NCI-H1694 (cell line): ENCODE results near the gene FMNL2.

ENCODE experiments used
- DNase-seq: peaks from one replicate; lab custom pipeline; 2025; lab: John Stamatoyannopoulos, UW

The FMNL2 gene

DNA sequence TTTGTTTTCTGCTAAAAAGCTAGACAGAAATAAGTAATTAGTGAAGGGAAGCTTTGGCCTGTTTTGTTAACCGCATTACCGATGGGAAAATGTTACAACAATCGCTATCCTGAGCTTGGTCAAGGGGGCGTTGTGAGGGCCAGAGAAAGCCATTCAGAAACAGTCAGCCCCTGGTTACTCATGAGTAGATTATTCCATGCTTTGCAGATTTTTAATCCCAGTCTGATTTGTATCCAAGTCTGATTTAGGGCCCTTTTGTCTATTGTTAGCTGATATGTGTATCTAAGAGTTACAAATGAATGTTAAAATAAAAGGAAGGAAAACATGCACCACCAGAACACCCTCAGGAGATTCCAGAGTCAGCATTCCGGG, 283.2 kb downstream of the FMNL2 start:
- DNase-seq: no peak

DNA sequence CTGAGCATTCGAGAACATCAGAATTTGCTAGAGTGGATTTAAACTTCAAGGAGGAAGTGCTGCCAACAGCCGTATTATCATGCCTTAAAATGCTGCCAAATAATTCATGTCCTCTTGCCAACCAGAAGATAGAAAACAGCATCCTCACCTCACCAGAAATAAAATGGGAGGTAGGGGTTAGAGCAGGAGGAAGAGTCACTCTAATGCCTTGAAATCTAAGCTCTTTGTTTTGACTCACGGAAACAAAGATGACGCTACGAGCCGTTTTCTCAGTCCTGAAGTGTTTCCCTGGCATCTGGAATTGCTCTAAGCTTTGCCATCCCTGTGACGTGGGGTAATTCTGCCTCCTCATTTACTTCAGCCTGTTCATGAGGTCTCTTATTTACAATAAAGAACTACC, 285.2 kb downstream of the FMNL2 start:
- DNase-seq: no peak

GRCh38 chr2:152620985-152621384, 286.0 kb downstream of the FMNL2 start:
- DNase-seq: no peak

DNA sequence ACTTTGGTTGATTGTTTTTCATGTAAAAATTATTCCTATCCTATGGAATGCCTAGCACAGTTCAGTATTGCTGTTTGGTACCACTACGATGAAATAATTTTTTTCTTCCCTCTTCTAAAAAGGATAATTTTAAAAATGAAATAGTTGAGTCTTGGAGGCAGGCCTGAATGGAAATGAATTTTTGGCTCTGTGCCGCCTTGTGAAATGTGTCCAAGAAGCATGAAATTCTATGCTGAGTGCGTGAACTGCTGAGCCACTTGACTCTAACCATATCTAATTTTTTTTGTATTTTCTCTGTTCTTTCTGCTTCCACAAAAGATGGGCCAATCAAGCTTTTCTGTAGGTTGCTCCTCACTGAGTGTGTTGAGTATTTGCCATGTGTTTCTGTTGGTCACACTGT, 287.2 kb downstream of the FMNL2 start:
- DNase-seq: no peak

DNA sequence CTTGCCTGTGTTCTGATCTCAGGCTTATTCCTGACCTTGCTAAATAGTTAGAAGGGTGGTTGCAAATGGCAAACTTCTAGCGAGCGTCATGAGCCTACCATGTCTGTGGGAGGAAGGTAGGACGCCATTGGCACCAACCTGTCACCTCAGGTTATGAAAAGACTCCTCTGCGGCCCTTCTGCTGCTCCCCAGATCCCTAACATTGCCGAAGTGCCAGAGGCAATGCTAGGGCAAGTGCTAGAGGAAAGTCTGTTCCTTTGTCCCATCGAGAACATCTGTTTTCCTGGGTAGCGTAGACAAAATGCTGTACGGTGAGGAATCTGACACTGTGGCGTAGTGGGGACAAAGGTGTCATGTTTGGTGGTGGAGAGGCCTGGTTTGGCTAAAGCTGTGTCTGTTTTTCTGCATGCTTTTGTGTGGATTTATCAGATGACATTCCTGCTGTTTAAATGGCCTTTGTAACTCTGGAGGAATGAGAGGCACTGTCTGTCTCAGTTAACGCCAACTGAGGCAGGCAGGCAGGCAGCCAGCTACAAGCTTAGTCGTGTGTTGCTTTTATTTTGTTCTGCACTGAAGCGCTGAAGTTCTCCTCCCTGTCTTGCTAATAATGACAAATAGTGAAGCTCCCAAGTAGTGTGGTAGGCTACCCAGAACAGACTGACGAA, 288.2 kb downstream of the FMNL2 start:
- no peak for DNase-seq

GRCh38 chr2:152623775-152624174, 288.8 kb downstream of the FMNL2 start:
- DNase-seq: no peak

GRCh38 chr2:152624805-152625204, 289.8 kb downstream of the FMNL2 start:
- no peak for DNase-seq

GRCh38 chr2:152626911-152627339, 292.0 kb downstream of the FMNL2 start:
- DNase-seq: no peak

DNA sequence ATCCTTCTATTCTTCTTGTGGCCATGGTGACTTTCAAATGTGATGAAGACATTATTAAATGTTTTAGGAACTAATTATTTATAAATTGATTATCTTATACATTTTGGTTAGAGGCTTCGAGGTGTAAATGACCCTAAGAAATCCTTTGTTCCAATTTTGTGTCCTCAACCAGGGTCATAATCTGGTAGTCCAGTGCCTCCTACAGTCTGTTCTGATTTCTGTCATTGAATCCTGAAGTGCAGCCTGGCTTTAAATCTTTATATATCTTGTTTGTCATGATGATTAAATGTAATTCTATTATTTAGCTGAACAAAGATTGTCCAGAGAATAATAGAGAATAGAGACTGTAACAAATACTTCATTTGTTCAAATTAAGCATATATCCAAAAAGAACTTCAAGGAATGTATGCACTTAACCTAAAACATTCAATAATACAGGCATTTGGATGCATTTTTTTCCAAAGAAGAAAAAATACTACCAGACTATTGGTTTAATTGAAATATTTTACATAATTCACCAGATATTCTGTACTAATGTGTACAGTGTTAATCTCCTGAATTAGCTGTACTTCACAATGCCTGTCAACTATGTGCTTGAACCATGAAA, 292.5 kb downstream of the FMNL2 start:
- peak; percentile 46 for DNase-seq

DNA sequence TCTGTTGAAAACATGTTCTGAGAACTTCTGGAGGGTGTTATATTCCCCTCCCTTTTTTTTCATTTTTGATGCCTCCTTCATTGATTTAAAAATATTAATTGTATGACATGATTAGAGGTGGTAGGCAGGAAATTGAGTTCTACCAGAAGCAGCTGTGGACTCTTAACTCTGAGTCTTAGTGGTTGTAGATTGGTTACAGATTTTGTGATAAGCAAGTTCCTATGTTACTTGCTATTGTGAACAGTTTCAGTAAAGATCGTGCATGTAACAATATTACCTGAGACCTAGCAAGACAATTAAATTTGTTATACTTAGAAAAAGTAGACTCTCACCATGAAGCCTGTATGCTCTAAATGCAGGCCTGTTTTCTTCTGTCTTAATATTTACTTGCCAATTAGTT, 294.2 kb downstream of the FMNL2 start:
- DNase-seq: no peak

GRCh38 chr2:152630466-152630865, 295.5 kb downstream of the FMNL2 start:
- DNase-seq: no peak

DNA sequence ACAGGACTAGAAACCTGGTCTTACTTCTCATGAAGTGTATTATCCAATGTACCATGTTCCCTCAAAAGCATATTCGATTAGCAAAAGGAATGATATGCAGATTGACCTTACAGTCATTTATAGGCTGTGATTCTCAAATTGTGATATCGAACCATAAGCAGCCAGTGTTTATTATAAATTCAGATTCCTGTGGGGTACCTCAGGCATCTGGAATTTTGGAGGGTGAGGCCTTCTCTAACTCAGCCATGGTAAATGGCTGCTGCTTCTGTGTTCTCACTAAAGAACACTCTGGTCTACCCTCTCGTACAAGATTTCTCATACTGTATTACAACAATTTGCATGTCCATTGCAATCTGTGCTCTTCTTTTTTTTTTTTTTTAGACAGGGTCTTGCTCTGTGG, 297.8 kb downstream of the FMNL2 start:
- no peak for DNase-seq

DNA sequence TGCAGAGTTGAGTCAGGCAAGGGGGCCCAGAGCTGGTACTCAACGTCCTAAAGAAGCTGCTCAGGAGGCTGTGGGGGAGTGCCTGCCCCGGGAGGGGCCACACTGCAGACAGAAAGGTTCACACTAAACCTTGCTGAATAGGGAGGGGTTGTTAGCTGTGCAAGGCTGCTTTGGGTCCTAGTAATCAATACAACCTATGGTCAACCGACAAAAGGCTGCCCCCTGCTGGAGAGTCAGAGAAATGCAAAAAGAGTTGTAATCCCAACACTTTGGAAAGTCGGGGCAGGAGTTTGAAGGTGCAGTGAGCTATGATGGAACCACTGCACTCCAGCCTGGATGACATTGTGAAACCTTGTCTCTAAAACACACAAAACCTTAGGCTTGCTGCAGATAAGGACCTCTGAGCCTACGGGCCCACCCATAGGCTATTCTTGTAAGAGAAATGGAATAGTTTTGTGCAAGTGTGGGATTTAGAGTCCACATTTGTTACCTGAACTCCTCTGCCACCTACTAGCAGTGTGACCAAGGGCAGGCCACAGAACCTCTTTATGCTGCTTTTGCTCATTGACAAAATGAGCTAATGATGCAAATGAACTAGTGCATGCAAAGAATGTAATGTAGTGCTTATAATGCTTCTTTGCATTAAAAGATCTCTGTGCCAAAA, 300.8 kb downstream of the FMNL2 start:
- DNase-seq: peak; percentile 31

- DNase-seq: no peak
Measured at GRCh38 chr2:152637251-152637650, 302.3 kb downstream of the FMNL2 start.

DNA sequence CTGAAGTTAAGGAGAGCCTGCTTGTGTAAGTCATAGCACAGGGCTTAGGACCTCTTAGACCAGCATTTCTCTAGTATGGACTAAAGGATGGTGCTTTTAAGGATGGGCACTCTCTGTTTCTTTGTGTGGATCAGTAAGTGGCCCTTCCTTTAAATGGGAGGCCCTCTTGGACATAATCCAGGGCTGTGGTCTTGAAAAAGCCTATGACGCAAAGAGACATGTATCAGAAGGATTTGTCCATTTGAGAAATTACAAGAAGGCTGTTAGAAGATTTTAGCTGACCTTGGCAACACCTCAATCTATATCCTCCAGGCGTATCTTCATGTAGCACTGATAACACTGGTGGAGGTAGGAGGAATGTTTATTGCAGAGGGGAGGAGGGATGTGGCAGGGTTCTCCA, 303.1 kb downstream of the FMNL2 start:
- DNase-seq: no peak

- no peak for DNase-seq
Measured at GRCh38 chr2:152638590-152638989, 303.6 kb downstream of the FMNL2 start.

DNA sequence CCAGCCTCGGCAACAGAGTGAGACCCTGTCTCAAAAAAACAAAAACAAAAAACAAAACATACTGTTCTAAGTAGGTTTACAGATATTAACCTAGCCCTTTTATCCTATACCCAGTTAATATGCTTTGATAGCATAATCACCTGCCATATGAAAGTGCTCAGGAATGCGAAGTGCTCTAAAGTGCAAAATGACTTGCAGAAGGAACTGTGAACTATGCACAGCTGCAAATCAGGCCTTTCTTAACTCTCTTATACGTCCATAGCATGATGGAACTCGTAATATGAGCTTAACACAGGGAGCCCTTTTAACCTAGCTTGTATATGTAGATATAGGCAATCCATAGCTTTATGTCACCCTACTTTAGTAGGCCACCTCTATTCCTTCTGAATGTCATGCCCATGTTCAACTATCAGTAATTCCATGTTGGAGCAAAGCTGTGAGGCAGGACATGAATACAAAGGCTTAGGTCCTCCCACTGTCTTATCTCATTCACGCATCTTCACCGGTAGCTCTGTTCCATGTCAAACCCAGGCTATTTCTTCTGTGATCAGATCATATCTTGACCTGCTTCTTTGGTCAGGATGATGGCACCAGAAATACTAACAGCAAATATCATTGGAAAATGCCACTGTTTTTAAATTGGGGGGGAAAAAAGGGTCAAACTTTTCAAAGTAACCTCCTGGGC, 309.4 kb downstream of the FMNL2 start:
- DNase-seq: no peak

DNA sequence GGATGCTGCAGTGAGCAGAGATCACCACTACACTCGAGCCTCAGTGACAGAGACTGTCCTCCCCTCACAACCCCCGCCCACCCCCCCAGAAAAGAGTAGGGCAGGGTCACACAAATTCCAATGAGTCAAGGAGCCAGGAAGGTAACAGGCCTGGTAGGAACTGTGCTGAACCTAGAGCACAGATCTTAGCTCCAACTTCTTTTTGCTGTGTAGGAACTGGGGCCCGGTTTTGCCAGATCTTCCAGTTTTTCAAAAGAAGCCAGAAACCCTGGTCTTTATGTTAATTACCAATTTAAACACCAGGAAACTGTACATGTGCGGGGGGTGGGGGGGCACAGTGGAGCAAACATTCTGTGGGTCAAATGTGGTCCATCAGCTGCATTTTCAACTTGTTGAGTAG, 311.3 kb downstream of the FMNL2 start:
- no peak for DNase-seq

DNA sequence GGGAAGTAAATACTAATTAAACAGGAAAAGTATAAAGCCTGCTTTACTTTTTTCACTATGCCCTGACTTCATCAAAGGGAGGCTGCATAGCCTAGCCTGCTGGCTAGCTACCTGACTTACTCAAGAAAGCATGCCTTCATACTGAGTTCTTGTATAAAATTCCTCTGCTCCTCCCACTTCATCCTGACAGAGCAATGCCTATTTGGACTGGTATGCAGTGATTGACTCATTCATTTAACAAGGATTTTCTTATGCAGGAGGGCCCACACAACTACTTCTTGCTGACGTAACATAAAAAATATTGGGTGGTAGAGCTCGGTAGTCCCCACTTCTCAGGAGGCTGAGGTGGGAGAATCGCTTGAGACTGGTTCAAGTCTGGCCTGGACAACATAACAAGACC, 311.8 kb downstream of the FMNL2 start:
- DNase-seq: no peak

GRCh38 chr2:152647552-152647951, 312.6 kb downstream of the FMNL2 start:
- DNase-seq: no peak

- DNase-seq: no peak
Measured at GRCh38 chr2:152648336-152648735, 313.4 kb downstream of the FMNL2 start.

- no peak for DNase-seq
Measured at GRCh38 chr2:152649997-152650396, 315.0 kb downstream of the FMNL2 start.

DNA sequence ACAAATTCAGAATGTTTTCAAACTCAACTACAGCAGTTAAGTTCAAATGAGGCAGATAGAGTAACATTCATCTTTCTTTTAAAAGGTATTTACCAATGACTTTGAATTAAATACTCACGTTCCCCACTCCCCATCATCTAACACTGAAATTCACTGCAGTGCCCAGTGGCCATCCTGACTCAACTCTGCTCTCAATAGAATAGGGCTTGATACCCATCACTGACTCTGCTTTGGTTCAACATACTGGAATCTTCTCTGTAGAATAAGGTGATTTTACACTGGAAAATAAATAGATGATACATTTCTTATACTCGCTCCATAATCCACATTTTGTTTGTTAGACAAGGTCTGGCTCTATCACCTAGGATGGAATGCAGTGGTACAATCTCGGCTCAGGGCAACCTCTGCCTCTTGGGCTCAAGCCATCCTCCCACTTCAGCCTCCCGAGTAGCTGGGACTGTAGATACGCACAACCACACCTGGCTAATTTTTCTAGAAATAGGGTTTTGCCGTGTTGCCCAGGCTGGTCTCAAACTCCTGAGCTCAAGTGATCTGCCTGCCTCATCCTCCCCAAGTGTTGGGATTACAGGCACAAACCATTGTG, 315.9 kb downstream of the FMNL2 start:
- DNase-seq: no peak
